GM13977 (cell line): ENCODE measurements around the gene STPG3.

Source experiments
- DNase-seq: peaks from one replicate; pipeline ENCODE4 v3.0.0; 2012; ENCODE audit warnings: low spot score
- in situ Hi-C: fragments of 300-500 bp; cut with MboI; formaldehyde crosslinking; loops from one replicate; pipeline ENCODE4 v1.12.0; 2022; ENCODE audit warnings: low sequenced_read_pairs, low pct_unique_long_range_greater_than_20kb, mixed read lengths, inconsistent platforms; ENCODE audit not compliant: unreplicated experiment
- TF ChIP-seq, protein P1 (sequence below): IDR thresholded peaks from 2 replicates; pipeline ENCODE4 v1.5.1; 2012; ENCODE audit warnings: mild to moderate bottlenecking, control low read depth; ENCODE audit not compliant: insufficient read depth; ENCODE audit errors: extremely low read depth, missing control alignments

Gene STPG3

DNA sequence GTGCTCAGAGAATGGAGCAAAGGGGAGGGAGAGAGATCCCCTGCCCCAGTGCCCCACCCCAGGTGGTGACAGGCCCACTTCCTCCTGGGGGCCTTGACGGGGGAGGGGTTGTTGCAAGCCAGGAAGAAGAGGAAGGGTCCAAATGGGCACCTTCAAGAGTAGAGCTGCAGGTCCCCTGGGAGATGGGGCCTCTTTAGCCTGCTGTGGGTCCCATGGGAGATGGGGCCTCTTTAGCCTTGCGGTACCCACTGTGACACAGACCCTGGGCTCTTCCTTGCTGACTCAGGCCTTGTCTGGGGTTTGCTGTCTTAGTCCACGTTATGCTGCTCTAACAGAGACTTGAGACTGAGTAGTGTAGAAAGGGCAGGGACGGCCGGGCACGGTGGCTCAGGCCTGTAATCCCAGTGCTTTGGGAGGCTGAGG, 16.9 kb downstream of the STPG3 start:
- DNase-seq = no peak
- in situ Hi-C loops = no loop called here
- TF ChIP-seq, protein P1, sequence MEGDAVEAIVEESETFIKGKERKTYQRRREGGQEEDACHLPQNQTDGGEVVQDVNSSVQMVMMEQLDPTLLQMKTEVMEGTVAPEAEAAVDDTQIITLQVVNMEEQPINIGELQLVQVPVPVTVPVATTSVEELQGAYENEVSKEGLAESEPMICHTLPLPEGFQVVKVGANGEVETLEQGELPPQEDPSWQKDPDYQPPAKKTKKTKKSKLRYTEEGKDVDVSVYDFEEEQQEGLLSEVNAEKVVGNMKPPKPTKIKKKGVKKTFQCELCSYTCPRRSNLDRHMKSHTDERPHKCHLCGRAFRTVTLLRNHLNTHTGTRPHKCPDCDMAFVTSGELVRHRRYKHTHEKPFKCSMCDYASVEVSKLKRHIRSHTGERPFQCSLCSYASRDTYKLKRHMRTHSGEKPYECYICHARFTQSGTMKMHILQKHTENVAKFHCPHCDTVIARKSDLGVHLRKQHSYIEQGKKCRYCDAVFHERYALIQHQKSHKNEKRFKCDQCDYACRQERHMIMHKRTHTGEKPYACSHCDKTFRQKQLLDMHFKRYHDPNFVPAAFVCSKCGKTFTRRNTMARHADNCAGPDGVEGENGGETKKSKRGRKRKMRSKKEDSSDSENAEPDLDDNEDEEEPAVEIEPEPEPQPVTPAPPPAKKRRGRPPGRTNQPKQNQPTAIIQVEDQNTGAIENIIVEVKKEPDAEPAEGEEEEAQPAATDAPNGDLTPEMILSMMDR = no peak

DNA sequence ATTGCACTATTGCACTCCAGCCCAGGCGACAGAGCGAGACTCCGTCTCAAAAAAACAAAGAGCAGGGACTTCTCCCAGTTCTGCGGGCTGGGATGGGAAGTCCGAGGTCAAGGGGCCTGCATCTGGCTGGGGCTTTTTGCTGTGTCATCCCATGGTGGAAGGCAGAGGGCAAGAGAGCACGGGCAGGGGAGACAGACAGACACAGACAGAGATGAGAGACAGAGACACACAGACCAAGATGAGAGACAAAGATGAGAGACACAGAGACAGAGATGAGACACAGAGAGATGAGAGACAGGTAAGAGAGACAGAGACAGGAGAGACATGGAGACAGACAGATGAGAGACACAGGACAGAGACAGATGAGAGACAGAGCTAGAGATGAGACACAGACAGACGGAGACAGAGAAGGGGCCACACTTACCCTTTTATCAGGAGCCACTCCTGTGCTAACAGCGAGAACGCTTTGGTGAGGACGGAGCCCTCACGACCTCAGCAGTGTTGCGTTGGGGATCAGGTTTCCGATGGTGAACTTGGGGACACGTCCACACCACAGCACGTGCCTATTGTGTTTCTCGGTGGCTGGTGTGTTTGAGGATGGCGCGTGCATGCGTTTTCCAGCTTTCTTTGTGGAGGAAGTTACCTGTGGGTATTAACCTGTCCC, 17.6 kb downstream of the STPG3 start:
- in situ Hi-C loops = no loop called here
- DNase-seq = no peak
- TF ChIP-seq, protein P1 = no peak

DNA sequence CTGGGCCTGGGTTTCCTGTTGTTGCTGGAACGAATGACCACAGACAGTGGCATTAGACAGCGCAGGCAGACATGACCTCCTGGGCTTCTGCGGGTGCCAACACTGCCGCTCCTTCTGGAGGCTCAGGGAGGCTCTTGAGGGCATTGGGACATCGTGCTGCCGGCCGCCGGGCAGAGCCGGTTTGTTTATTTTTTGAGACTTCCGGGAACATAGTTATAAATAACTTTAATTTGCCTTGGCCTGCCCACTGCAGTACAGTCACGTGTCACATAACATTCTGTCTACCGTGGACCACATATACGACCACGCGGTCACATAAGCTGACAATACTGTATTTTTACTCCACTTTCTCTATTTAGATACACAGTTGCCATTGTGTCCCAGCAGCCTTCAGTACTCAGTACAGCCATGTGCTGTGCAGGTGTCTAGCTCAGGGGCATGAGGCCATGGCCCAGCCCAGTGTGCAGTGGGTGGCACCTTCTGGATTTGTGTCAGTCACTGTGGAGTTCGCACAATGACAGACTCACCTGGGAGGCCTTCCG, 18.2 kb downstream of the STPG3 start:
- TF ChIP-seq, protein P1 = no peak
- DNase-seq = no peak
- in situ Hi-C loops = no loop called here

DNA sequence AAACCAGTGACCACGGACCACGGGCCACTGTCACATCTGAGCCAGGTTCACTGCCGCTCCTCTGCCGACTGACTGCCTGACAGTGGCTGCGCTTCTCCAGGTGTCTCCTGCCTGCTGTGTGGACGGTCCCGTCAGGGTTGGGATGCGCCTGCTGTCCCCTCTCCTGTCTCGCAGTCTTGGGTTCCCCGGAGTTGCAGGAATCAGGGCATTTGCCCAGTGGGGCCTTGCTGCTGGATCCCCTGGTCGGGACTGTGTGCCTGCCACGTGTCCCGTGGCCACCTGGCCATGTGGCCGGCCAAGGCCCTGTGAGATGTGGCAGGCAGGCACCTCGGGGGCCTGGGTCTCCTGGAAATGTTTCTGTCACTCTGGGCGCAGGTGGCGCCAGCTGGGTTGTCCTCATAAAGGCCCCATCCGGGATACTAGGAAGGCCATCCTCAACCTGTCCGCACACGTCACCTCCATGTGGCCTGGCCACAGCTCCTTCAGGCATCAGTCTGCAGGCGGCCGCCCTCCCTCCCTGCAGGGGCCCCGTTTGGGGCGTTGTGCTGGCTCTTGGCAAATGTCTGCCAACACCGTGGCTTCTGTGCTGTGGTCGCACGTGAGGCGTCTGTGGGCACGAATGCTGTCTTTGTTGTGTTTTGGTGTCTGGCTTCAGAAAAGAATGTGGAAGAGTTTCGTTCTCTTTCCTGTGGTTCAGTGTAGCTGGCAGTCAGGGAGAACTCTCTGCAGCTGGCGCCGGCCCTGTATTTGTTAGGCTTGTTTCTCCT, 20.0 kb downstream of the STPG3 start:
- in situ Hi-C loops = no loop called here
- no peak for DNase-seq
- TF ChIP-seq, protein P1 = no peak

DNA sequence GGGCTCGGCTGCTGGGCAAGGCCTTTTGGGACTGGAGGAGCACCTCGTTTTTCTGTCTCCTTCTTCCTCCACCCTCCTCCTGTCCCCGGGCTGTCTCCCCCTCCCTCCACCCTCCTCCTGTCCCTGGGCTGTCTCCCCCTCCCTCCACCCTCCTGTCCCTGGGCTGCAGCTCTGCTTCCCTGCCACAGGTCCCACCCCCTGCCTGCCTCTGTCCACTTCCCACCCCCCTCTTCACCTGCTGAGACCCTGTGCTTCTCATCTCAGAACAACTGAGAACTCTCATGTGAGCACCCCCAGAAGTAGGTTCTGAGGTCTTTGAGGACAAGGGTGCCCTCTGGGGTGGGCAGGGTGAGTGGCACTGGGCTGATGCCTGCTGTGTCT, 20.6 kb downstream of the STPG3 start:
- no peak for DNase-seq
- TF ChIP-seq, protein P1 = no peak
- in situ Hi-C loops = no loop called here

DNA sequence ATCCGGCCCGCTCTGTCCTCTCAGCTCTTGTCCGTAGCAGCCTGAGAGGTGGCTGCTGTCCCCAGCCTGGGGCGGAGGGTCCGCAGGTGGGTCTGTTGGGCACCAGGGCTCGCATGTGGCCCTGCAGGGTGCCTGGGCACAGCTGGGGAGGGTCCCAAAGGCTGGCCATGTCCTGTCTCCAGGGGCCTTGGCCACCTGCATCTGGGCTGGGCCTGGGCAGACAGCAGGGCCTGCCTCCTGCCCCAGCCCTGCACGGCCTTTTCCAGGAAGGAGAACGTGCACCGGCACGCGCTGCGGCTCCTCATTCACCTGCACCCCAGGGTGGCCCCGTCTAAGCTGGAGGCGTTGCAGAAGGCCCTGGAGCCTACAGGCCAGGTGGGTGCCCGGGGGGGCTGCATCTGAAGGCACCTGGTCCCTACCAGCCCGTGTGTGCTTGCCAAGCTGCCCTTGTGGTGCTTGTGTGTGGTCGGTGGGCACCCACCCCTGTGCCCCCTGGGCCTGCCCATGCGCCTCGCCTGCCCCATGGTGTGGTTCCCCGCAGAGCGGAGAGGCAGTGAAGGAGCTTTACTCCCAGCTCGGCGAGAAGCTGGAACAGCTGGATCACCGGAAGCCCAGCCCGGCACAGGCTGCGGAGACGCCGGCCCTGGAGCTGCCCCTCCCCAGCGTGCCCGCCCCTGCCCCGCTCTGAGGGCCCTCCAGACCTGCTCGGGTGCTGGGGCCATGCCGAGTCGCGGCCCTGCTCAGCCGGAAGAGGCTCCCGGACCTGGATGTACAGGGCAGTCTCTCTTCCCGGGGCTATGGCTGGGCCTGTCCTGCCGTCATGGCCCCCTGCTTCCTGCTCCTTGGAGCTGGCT, 21.4 kb downstream of the STPG3 start:
- TF ChIP-seq, protein P1 = no peak
- DNase-seq = no peak
- in situ Hi-C loops = no loop called here
